Measurements from ENCODE around the gene SV2B.

The SV2B gene

DNA sequence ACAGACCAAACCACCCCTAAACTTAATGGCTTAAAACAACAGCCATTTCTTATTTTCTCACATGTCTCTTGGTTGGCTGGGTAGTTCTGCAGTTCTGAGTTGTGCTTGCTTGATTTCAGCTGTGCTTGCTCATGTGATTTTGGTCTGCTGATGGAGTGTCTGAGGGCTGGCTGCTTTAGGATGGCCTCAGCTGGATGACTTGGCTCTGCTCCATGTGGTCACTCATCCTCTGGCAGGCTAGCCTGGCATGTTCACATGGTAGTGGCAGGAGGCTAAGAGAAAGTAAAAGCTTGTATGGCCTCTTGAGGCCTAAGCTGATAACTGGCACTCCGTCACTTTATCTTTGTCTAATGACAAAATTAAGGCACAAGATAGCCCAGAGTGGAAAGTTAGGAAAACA, 4.1 kb downstream of the SV2B start:
- no peaks in the 10 kb centered on the region for H3K36me3 ChIP-seq (ENCODE audit: control insufficient read depth, insufficient read depth, low read length)
- H3K9me3 ChIP-seq (ENCODE audit: control insufficient read depth, insufficient read depth, low read length): no peaks in the 10 kb centered on the region
- H3K4me1 ChIP-seq (ENCODE audit: control insufficient read depth, insufficient read depth, low read length): peaks cover 10% of the 10 kb centered on the region; the same call in 1 of the 2 replicates
- H3K27me3 ChIP-seq (ENCODE audit: control insufficient read depth, insufficient read depth, low read length): peaks cover 42% of the 10 kb centered on the region
- H3K27ac ChIP-seq (ENCODE audit: low read depth, low read length): no peak overlapping the region
- no peak overlapping the region for H3K9ac ChIP-seq (ENCODE audit: low read depth, low read length)
- no peak overlapping the region for H3K4me3 ChIP-seq (ENCODE audit: low read depth, low read length)

DNA sequence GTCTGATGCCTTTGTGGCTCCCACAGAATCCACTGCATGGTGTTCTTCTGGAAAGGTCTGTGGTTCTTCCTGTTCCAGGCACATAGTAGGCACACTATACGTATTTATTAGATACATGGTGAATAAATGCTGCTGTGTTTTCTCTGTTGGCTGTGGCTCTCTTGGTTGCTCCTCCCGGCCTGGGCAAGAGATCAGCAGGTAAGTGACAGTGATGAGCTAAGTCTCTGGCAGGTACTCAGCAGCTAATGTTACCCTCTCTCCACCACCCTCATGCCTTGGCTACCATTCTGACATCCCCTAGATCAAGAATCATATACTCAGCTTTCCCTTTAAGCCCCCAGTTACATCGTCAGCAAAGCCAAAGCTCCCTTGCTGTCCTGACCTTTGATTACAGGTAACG, 8.4 kb downstream of the SV2B start:
- H3K36me3 ChIP-seq (ENCODE audit: control insufficient read depth, insufficient read depth, low read length): no peaks in the 10 kb centered on the region
- H3K4me3 ChIP-seq (ENCODE audit: low read depth, low read length): no peak overlapping the region
- no peaks in the 10 kb centered on the region for H3K9me3 ChIP-seq (ENCODE audit: control insufficient read depth, insufficient read depth, low read length)
- H3K27me3 ChIP-seq (ENCODE audit: control insufficient read depth, insufficient read depth, low read length): no peaks in the 10 kb centered on the region; the same call in 1 of the 2 replicates
- H3K9ac ChIP-seq (ENCODE audit: low read depth, low read length): no peak overlapping the region
- no peak overlapping the region for H3K27ac ChIP-seq (ENCODE audit: low read depth, low read length)
- H3K4me1 ChIP-seq (ENCODE audit: control insufficient read depth, insufficient read depth, low read length): no peaks in the 10 kb centered on the region

DNA sequence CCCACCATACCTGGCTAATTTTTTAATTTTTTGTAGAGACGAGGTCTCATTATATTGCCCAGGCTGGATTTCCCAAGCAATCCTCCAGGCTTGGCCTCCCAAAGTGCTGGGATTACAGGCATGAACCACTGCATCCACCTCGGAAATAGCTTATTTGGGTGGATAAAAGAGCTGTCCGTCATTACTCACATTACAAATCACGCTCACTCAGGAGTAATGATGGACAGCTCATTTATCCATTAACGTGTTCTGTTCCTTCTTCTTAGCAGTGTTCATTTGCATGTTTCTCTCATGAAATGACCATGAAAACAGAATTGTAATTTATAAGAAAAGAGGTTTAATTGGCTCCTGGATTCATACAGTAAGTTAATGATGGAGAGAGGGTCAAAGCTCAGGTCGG, 9.8 kb downstream of the SV2B start:
- Histone ChIP-seq H3K4me1 (ENCODE audit: control insufficient read depth, insufficient read depth, low read length) (no peaks in the 10 kb centered on the region), H3K27ac (ENCODE audit: low read depth, low read length) (no peak overlapping the region), H3K9ac (ENCODE audit: low read depth, low read length) (no peak overlapping the region), H3K27me3 (ENCODE audit: control insufficient read depth, insufficient read depth, low read length) (no peaks in the 10 kb centered on the region), H3K36me3 (ENCODE audit: control insufficient read depth, insufficient read depth, low read length) (no peaks in the 10 kb centered on the region), H3K9me3 (ENCODE audit: control insufficient read depth, insufficient read depth, low read length) (no peaks in the 10 kb centered on the region), H3K4me3 (ENCODE audit: low read depth, low read length) (no peak overlapping the region)

DNA sequence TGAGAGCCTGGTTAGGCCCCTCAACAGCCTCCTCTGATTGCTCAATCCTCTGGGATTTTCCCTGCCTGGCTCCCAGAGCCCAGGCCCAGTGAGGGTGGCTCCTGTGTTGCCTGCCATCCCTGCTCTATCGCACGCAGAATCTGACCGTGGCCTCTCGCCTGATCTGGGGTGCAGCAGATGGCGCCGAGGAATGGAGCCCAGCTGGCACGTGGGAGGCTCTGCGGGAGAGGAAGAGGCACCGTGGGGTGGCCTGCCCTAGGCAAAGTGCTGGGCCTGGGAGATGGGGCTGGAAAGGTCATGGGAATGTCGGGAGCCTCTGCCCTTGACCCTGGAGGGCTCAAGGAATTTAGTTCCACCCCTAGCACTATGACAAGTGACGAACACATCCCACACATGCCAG, 10.3 kb downstream of the SV2B start:
- Histone ChIP-seq H3K4me3 (ENCODE audit: low read depth, low read length) (no peak overlapping the region), H3K9me3 (ENCODE audit: control insufficient read depth, insufficient read depth, low read length) (no peaks in the 10 kb centered on the region), H3K27me3 (ENCODE audit: control insufficient read depth, insufficient read depth, low read length) (no peaks in the 10 kb centered on the region), H3K9ac (ENCODE audit: low read depth, low read length) (no peak overlapping the region), H3K36me3 (ENCODE audit: control insufficient read depth, insufficient read depth, low read length) (no peaks in the 10 kb centered on the region), H3K4me1 (ENCODE audit: control insufficient read depth, insufficient read depth, low read length) (no peaks in the 10 kb centered on the region), H3K27ac (ENCODE audit: low read depth, low read length) (no peak overlapping the region)

DNA sequence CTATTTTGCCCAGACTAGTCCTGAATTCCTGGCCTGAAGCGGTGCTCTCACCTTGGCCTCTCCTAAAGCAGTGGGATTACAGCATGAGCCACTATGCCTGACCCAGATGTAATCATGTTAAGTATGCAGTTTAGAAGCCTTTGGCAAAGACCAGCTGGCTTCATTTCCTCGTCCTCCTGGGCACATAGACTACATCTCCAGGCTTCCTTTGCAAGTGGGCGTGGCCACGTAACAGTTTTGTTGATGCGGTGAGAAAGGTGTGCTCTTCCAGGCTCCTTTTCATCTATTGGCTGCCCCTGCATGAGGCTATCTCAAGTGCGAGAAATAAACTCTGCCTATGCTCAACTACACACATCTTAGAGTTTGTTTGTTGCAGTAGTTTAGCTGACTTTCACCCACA, 13.0 kb downstream of the SV2B start:
- Histone ChIP-seq H3K9ac (ENCODE audit: low read depth, low read length) (no peak overlapping the region), H3K36me3 (ENCODE audit: control insufficient read depth, insufficient read depth, low read length) (no peaks in the 10 kb centered on the region), H3K9me3 (ENCODE audit: control insufficient read depth, insufficient read depth, low read length) (no peaks in the 10 kb centered on the region), H3K4me3 (ENCODE audit: low read depth, low read length) (no peak overlapping the region), H3K27me3 (ENCODE audit: control insufficient read depth, insufficient read depth, low read length) (no peaks in the 10 kb centered on the region), H3K27ac (ENCODE audit: low read depth, low read length) (no peak overlapping the region), H3K4me1 (ENCODE audit: control insufficient read depth, insufficient read depth, low read length) (no peaks in the 10 kb centered on the region)

DNA sequence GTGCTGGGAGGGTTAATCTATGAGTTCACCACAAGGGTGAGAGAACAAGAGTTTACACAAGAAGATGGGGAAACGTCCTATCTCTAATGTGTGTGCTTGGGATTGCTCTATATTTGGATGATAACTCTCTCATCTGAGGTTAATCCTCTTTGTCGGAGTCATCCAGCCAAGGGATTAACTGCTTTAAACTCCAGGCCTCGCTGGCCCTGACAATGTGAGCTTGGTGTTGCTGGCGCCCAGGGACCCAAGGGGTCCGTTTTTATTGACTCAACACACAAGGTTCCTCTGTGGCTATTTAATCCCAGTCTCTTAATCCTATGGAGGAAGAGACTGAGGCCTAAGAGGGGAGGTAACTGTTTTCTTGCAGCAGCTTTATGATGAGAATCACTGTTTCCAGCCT, 14.2 kb downstream of the SV2B start:
- Histone ChIP-seq H3K36me3 (ENCODE audit: control insufficient read depth, insufficient read depth, low read length) (no peaks in the 10 kb centered on the region), H3K9me3 (ENCODE audit: control insufficient read depth, insufficient read depth, low read length) (no peaks in the 10 kb centered on the region), H3K27me3 (ENCODE audit: control insufficient read depth, insufficient read depth, low read length) (no peaks in the 10 kb centered on the region), H3K4me1 (ENCODE audit: control insufficient read depth, insufficient read depth, low read length) (no peaks in the 10 kb centered on the region), H3K4me3 (ENCODE audit: low read depth, low read length) (no peak overlapping the region), H3K27ac (ENCODE audit: low read depth, low read length) (no peak overlapping the region), H3K9ac (ENCODE audit: low read depth, low read length) (no peak overlapping the region)

DNA sequence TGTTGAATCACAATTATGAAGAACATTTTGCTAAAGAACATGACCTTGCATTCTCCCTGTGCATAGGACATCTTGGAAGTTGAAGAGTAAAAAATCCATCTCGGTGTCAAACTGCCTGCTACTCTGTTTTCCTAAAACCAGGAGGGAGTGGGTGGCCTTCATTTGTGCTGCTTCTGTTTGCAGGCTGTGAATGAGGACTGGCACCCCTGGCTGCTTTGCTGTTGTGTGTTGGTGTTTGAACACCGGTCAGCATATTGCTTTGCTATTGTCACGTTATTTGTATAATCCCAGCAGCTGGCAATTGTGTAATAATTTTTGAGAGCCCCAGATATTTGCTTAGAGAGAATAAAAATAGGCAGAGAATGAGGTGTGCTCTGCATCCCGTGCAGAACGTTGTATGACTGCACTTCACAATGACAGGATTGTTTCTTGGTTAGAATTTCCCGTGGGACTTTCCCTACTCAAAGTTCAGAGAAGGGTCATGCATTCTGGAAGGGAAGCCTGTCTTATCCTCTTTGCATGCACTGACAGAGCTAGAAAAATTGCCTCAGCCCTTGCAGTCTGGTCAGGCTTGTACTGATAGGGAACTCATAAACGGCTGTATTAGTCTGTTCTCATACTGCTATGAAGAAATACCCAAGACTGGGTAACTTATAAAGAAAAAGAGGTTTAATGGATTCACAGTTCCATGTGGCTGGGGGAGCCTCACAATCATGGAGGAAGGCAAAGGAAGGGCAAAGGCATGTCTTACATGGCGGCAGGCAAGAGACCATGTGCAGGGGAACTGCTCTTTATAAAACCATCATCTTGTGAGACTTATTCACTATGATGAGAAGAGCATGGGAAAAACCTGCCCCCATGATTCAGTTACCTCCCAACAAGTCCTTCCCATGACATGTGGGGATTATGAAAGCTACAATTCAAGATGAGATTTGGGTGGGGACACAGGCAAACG, 16.3 kb downstream of the SV2B start:
- H3K4me3 ChIP-seq (ENCODE audit: low read depth, low read length): no peak overlapping the region
- H3K27ac ChIP-seq (ENCODE audit: low read depth, low read length): no peak overlapping the region
- H3K9ac ChIP-seq (ENCODE audit: low read depth, low read length): no peak overlapping the region
- no peaks in the 10 kb centered on the region for H3K36me3 ChIP-seq (ENCODE audit: control insufficient read depth, insufficient read depth, low read length)
- no peaks in the 10 kb centered on the region for H3K4me1 ChIP-seq (ENCODE audit: control insufficient read depth, insufficient read depth, low read length)
- no peaks in the 10 kb centered on the region for H3K27me3 ChIP-seq (ENCODE audit: control insufficient read depth, insufficient read depth, low read length)
- no peaks in the 10 kb centered on the region for H3K9me3 ChIP-seq (ENCODE audit: control insufficient read depth, insufficient read depth, low read length)

DNA sequence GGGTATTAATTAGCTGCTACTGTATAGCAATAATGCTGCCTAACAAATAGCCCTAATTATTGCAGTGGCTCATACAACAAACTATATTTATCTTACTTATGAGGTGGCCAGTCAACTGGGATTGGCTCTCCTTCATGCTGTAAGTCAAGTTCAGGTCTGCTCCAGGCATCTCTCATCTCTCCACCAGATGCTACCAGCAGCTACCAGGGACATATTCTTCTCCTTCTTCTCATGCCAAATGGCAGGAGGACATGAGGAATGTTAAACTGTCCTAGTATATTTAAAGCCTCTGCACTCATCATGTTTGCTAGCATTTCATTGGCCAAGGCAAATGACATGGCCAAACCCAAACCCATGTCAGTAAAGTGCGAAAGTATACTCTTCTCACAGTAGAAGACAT, 17.3 kb downstream of the SV2B start:
- Histone ChIP-seq H3K4me1 (ENCODE audit: control insufficient read depth, insufficient read depth, low read length) (no peaks in the 10 kb centered on the region), H3K4me3 (ENCODE audit: low read depth, low read length) (no peak overlapping the region)

DNA sequence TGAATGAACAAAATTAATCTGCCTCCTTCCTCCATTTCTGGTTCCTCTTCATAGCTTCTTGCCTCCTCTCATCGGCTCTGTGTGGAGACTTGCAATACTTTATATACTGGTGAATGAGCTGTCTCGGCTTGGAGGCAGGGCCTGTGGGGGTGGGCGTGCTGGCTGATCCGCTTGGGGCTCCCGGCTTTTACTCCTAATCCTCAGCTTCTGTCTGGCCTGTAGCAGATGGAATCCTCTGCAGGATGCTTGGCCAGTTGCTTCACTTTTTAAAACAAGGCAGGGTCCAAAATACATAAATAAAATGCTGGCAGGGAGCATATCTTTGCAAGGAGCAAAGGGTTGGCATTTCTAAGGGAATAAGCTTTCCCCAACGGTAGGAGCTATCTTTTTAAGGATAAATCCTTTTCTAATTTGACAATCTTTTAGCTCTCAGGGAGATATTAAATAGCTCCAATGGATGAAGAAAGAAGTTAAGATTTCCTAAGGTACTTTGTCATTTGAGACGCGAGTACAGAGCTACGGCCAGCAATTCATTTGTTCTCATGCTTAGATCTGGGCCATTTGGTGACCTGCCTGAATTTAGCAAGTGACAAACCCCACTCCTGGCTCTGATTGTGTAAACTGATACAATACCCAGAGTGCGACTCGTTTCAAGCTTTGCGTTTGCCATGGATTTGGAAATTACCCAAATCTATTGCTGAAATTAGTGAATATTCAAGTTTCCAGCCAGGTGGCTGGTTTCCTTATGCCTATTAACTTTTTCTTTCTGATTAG, 18.9 kb downstream of the SV2B start:
- H3K9ac ChIP-seq (ENCODE audit: low read depth, low read length): no peak overlapping the region
- no peaks in the 10 kb centered on the region for H3K4me1 ChIP-seq (ENCODE audit: control insufficient read depth, insufficient read depth, low read length)
- H3K27ac ChIP-seq (ENCODE audit: low read depth, low read length): no peak overlapping the region
- H3K27me3 ChIP-seq (ENCODE audit: control insufficient read depth, insufficient read depth, low read length): no peaks in the 10 kb centered on the region
- H3K9me3 ChIP-seq (ENCODE audit: control insufficient read depth, insufficient read depth, low read length): no peaks in the 10 kb centered on the region
- no peak overlapping the region for H3K4me3 ChIP-seq (ENCODE audit: low read depth, low read length)
- H3K36me3 ChIP-seq (ENCODE audit: control insufficient read depth, insufficient read depth, low read length): no peaks in the 10 kb centered on the region

More for the DNA sequence above, 17.3 kb downstream of the SV2B start:
- Histone ChIP-seq H3K27me3 (ENCODE audit: control insufficient read depth, insufficient read depth, low read length) (no peaks in the 10 kb centered on the region), H3K36me3 (ENCODE audit: control insufficient read depth, insufficient read depth, low read length) (no peaks in the 10 kb centered on the region), H3K9me3 (ENCODE audit: control insufficient read depth, insufficient read depth, low read length) (no peaks in the 10 kb centered on the region), H3K27ac (ENCODE audit: low read depth, low read length) (no peak overlapping the region), H3K9ac (ENCODE audit: low read depth, low read length) (no peak overlapping the region)

DNA sequence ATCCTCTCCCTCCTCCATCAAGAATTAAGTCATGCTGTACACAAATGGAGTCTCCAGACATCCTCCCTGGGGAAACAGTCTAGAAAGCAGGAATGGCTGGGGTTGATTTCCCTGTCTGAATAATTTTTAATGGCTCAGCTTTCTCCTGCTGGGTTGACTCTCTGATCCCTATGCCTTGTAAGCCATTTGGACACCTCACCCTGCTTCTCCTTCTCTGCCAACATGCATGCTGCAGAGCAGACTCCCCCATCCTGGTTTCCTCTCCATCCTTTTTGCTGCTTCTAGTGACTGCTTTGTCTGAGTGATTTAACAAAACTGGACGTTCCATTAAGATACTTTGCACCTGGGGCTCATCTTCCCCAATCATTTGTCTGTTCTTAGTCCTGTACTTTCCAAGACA, 22.2 kb downstream of the SV2B start:
- no peaks in the 10 kb centered on the region for H3K9me3 ChIP-seq (ENCODE audit: control insufficient read depth, insufficient read depth, low read length)
- H3K27ac ChIP-seq (ENCODE audit: low read depth, low read length): no peak overlapping the region
- no peak overlapping the region for H3K9ac ChIP-seq (ENCODE audit: low read depth, low read length)
- H3K36me3 ChIP-seq (ENCODE audit: control insufficient read depth, insufficient read depth, low read length): no peaks in the 10 kb centered on the region
- H3K4me1 ChIP-seq (ENCODE audit: control insufficient read depth, insufficient read depth, low read length): peaks cover 3% of the 10 kb centered on the region
- no peaks in the 10 kb centered on the region for H3K27me3 ChIP-seq (ENCODE audit: control insufficient read depth, insufficient read depth, low read length)
- H3K4me3 ChIP-seq (ENCODE audit: low read depth, low read length): no peak overlapping the region

DNA sequence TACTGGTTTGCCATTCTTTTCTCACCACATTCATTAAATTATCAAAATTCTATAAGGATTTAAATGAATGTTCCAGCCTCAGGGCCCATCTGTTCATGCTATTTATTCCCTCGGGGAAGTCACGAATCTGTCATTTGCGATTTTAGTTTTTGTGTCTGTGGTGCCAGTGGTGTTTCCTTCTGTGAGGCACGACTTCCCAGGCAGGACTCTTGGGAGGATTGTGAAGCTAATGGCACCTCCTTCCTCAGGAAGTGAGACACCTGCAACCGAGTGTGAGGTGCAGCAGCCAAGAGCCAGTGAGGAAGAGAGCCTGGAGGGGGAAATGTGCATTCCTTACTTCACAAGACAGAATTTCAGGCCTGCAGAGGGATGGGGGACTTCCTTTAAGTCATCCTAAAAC, 24.1 kb downstream of the SV2B start:
- H3K9me3 ChIP-seq (ENCODE audit: control insufficient read depth, insufficient read depth, low read length): no peaks in the 10 kb centered on the region
- H3K4me3 ChIP-seq (ENCODE audit: low read depth, low read length): no peak overlapping the region
- no peak overlapping the region for H3K9ac ChIP-seq (ENCODE audit: low read depth, low read length)
- H3K27ac ChIP-seq (ENCODE audit: low read depth, low read length): no peak overlapping the region
- no peaks in the 10 kb centered on the region for H3K27me3 ChIP-seq (ENCODE audit: control insufficient read depth, insufficient read depth, low read length)
- no peaks in the 10 kb centered on the region for H3K36me3 ChIP-seq (ENCODE audit: control insufficient read depth, insufficient read depth, low read length)
- peaks cover 10% of the 10 kb centered on the region for H3K4me1 ChIP-seq (ENCODE audit: control insufficient read depth, insufficient read depth, low read length)

Measured in HUES48 (cell line).